Endothelial cell of umbilical vein (primary cell): ENCODE data around the gene BDKRB2.

ENCODE experiments used
- POLR2A ChIP-seq: IDR thresholded peaks from 2 replicates; pipeline ENCODE4 v1.6.1; 2012; ENCODE audit warnings: low read depth, mild to moderate bottlenecking, control low read depth, low read length
- TF ChIP-seq, protein P1 (sequence below): IDR thresholded peaks from 2 replicates; pipeline ENCODE4 v1.6.1; 2011; ENCODE audit not compliant: insufficient read depth, insufficient read length
- TF ChIP-seq, protein P2 (sequence below), 2 donors: IDR thresholded peaks; 1 replicate in 1 of 2; 2 replicates in 1 of 2; pipeline ENCODE4 v1.5.1; 2011; ENCODE audit warnings: low read length in 2 of 2, mild to moderate bottlenecking in 2 of 2, moderate library complexity in 2 of 2, control low read depth in 1 of 2, inconsistent platforms in 1 of 2, low read depth in 1 of 2; ENCODE audit not compliant: insufficient read depth in 1 of 2; ENCODE audit errors: extremely low read depth in 1 of 2

DNA sequence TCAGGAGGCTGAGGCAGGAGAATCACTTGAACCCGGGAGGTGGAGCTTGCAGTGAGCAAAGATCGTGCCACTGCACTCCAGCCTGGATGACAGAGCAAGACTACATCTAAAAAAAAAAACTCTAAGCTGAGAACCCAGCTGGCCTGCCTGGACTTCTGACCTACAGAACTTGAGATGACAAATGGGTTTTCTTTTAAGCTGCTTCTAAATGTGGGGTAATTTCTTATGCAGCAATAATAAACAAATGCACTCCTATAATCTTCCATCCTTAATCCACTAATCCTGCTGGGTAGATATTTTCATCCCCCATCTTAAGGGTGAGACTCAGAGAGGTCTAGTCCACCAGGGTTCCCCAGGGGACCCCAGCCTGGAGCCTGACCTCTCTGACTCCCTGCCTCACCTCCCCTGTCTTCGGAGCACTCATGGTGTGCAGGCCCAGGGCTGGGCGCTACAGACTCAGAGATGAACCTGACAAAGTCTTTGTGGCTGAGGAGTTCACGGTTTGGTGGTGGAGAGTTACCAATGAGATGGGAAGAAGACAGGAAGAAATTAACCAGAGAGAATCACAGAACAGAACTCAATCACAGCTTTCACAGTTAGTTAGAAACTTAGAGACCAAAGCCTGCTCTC lies 39.7 kb upstream of the BDKRB2 start:
- TF ChIP-seq, protein P1, sequence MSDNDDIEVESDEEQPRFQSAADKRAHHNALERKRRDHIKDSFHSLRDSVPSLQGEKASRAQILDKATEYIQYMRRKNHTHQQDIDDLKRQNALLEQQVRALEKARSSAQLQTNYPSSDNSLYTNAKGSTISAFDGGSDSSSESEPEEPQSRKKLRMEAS: no peak
- TF ChIP-seq, protein P2, sequence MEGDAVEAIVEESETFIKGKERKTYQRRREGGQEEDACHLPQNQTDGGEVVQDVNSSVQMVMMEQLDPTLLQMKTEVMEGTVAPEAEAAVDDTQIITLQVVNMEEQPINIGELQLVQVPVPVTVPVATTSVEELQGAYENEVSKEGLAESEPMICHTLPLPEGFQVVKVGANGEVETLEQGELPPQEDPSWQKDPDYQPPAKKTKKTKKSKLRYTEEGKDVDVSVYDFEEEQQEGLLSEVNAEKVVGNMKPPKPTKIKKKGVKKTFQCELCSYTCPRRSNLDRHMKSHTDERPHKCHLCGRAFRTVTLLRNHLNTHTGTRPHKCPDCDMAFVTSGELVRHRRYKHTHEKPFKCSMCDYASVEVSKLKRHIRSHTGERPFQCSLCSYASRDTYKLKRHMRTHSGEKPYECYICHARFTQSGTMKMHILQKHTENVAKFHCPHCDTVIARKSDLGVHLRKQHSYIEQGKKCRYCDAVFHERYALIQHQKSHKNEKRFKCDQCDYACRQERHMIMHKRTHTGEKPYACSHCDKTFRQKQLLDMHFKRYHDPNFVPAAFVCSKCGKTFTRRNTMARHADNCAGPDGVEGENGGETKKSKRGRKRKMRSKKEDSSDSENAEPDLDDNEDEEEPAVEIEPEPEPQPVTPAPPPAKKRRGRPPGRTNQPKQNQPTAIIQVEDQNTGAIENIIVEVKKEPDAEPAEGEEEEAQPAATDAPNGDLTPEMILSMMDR (IDR thresholded peaks at IDR 0.05; ENCODE audit: extremely low read depth in 1 of 2, insufficient read depth in 1 of 2, low read depth in 1 of 2, low read length in 2 of 2): no peak
- no peak for TF ChIP-seq POLR2A
